Cardiac septum (tissue), 1 donor: ENCODE data around the gene TMEM258. TPM values are rescaled to one million over a fixed set of nuclear protein-coding genes. Genes with fewer than 3 reads are reported as not detected.

Experiments
- DNase-seq: peaks from one replicate; pipeline ENCODE4 v3.0.0-alpha.2; 2020; ENCODE audit warnings: low spot score
- intact Hi-C: fragments of 100-400 bp; cut with DNase I; formaldehyde crosslinking; loops from one replicate; pipeline ENCODE4 v1.14.0; 2022
- long read RNA-seq: library from polyadenylated mRNA; unstranded; transcript quantifications from one replicate; pipeline ENCODE4 v2.0.0, GENCODE V29; 2021
- total RNA-seq: library from RNA; stranded (reverse); fragmentation: NEBNext Ultra II Directional; extraction: Animal tissue kit (Norgen Biotek cat#: 25700); gene quantifications from one replicate; pipeline ENCODE4 v1.2.1, GENCODE V29; 2021
- donor health status: DM: no; HTN: no; CAD: no.

TMEM258 gene
- 97.1 TPM for total RNA-seq
- long read RNA-seq, transcript TMEM258-204 (4 exons, 575 nt), result major isoform, 99 of 109 reads
- long read RNA-seq, partial matches to known transcripts, result 3 of 109 reads
- long read RNA-seq, other reads (novel, unspliced or antisense), result 2 of 109 reads

DNA sequence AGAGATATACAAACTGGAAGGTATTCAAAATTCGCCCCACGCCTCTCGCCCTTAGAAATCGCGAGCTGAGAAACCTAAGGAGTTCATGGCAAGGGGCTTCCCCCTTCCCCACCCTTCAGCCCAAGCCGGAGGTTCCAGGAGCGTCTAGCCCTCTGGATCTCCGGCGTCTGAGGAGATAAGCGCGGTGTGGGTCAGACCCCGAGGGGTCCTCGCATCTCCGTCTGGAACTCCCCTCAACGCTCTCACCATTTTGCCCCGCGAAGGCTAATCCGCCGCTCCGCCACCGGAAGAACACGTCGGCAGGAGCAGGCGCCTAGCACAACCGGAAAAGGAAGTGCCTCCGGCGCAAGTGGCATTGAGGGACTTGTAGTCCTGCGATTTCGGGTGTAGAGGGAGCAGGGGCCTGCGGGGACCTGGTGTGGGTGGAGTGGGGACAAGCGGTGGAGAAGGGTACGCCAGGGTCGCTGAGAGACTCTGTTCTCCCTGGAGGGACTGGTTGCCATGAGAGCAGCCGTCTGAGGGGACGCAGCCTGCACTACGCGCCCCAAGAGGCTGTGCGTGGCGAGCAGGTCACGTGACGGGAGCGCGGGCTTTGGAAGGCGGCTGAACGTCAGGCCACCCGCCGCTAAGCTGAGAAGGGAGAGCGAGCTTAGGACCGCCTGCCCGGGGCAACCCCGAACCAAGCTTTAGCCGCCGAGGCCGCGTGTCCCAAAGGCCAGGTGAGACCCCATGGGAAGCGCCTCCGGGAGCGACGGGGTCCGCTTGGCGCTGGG is at the start of gene TMEM258, which contains the start of gene FEN1:
TSS of gene TMEM258 (minus strand) at position 290 of the 773 bp plus-strand sequence. CDS start at position 249, 41 bp downstream.
TSS of gene FEN1 (plus strand) at position 602 of the 773 bp plus-strand sequence. CDS start 2,451 bp downstream, outside the sequence.
- DNase-seq, result peak; percentile 96
- intact Hi-C loops, result no loop called here

DNA sequence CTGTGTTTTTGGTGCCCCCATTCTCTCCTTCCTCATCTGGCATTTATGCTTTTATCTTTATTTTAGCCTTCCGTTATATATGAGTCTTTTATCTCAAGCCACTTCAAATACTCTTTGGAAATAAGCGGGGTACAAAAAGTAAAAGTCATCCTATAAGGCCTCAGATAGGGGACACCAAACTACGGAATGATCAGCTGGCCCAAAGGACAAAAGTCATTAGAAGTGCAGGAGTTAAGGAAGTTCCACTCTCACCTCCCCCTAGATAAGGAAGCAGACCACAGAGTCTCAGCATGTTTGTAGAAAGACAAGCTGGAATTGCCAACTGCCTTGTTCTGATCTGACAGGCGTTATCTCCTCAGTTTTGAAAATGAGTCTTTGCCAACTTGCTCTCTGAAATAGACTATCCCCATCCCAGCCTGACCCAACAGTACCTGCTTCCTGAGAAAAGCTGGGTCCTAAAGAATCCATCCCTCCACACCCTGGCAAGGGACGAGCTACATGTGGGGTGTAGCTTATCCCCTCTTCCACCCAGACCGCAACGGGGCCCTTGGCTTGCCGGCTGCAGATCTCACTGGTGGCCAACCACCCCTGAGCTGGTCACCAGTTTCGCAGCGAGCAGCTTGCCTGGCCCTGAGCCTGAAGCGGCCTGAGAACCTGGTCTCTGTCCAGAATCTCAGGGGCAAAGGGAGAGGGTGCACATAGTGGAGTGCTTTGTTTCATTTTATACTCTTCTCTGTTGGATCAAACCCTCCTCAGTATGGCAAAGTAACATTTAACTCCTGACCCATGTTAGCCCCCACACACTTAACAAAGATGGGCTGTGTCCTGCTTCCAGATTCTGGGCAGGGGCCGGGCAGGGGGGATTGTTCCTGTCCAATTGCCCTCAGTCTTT is 49.5 kb upstream of the TMEM258 start:
- intact Hi-C loops, result no loop called here
- DNase-seq, result no peak

DNA sequence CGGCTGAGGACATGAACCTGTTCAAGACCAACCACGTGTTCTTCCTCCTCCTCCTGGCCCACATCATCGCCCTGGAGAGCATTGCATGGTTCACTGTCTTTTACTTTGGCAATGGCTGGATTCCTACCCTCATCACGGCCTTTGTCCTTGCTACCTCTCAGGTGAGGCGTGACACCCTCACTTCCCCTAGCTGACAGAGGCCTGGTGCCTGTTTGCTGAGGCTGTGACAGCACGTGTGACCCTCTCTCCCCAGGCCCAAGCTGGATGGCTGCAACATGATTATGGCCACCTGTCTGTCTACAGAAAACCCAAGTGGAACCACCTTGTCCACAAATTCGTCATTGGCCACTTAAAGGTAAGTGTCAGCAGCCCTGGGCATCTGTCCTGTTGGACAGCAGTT is 48.0 kb upstream of the TMEM258 start:
- no peak for DNase-seq

DNA sequence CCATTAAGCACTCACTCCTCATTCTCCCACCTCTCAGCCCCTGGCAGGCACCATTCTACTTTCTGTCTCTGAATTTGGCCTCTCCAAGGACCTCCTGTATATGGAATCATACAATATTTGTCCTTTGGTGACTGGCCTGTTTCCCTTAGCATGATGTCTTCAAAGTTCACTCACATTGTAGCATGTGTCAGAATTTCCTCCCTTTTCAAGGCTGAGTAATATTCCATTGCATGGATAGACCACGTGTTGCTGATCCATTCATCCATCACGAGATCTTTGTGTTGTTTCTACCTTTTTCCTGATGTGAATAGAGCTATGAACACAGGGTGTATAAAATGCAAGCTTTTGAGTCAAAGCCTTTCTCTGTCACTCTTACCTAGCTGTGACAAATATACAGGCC is 47.3 kb upstream of the TMEM258 start:
- no peak for DNase-seq
- intact Hi-C loops, result no loop called here

More for the DNA sequence above, 48.0 kb upstream of the TMEM258 start:
- intact Hi-C loops, result no loop called here

DNA sequence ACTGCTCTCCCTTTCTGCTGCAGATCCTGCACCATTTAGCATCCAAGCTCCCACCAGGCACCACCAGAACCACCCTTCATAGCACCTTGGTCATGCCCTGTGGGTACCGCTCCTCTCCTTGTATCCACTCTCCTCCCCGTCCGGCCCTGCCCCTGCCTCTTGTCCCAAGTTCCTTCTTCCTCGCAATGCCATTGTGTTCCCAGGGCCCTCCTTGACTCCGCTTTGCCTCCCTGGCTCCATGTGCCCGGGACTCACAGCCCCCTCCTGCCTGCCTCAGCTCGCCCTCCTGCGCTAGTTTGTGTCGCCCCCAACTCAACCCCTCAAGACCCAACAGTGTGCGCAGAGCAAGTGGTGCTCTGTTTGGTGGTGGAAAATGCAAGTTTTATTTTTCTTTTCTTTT is 46.5 kb upstream of the TMEM258 start:
- intact Hi-C loops, result no loop called here
- DNase-seq, result no peak

DNA sequence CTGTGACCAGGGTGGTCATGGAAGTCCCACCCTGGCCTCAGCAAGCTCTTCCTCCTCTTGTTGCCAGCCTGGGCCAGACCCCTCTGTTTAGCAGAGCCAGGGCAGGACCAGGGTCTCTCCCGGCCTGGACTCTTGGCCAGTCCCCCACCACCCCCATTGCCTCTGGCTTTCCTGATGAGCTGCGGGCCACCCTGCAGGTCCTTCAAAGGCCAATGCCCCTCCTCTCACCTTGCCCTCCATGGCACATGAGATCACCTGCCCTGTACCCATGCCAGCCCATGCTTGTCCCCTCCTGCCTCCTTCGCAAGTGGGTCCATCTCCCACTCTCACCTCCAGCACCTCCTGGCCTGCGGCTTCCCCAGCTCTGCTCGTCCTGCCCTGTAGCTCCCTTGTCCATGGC is 46.1 kb upstream of the TMEM258 start:
- intact Hi-C loops, result no loop called here
- DNase-seq, result no peak

DNA sequence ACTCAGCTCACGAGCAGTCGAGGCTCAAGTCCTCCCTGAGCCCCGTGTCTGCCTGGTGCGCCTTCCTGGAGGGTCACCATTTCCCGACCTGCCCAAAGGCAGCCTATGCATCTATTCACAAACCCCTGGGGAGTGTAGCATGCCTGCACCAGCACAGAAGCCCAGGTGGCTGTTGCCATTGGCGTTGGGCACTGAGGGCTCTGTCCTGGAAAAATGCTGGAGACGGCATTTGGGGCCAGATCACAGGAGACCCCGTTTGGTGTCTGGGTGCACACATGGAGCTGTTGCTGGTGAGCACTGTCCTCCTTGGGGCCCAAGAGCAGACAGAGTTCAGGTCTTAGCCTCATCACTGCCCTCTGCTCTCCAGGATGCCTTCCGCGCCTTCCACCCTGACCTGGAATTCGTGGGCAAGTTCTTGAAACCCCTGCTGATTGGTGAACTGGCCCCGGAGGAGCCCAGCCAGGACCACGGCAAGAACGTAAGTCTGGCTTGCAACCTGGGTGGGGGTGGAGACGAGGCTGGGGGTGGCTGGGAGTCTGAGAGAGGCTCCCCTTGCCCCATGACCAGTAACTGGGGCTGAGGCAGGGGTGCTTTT is 45.1 kb upstream of the TMEM258 start:
- intact Hi-C loops, result no loop called here
- no peak for DNase-seq

DNA sequence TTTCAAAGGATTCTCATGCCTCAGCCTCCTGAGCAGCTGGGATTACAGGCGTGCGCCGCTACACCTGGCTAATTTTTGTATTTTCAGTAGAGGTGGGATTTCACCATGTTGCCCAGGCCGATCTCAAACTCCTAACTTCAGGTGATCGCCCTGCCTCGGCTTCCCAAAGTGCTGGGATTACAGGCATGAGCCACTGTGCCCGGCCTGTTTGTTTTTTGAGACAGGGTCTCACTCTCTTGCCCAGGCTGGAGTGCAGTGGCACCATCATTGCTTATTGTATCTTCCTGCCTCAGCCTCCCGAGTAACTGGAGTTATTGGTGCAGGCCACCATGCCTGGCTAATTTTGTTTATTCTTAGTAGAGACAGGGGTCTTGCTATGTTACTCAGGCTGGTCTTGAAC is 43.8 kb upstream of the TMEM258 start:
- no peak for DNase-seq
- intact Hi-C loops, result no loop called here

DNA sequence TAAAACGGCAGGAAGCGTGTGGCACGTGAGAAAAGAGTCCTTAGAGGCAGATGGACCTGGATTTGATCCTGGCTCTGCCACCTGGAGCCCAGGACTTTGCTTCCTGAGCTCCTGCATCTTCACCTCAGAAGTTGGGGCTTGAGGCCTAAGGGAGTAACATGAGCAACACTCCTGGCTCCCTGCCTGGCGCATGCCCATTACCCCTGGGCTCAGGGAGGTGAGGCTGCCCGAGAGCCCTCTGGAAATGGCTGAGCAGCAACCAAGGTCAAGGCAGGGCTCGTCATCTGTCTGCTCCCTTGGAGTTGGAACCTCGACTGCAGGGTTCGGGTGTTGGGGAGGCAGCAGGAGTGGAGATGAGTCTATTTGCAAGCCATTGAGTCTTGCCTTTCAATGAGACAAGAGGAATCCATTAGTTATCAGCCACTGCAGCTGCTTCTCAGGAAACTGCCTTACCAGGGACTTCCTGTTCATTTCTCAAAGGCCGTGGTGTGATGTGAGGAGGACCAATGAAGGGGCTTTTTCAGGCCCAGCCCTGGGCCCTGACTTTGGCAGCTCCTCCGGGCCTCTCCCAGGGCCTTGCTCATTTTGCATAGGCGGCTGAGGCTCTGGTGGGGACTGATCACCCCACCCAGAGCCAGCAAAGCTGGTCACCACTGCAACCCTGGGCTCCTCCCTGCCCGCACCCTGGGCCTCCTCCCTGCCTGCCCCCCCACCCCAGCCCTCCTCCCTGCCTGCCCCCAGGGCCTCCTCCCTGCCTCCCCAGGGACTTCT is 42.1 kb upstream of the TMEM258 start:
- no peak for DNase-seq
- intact Hi-C loops, result no loop called here

DNA sequence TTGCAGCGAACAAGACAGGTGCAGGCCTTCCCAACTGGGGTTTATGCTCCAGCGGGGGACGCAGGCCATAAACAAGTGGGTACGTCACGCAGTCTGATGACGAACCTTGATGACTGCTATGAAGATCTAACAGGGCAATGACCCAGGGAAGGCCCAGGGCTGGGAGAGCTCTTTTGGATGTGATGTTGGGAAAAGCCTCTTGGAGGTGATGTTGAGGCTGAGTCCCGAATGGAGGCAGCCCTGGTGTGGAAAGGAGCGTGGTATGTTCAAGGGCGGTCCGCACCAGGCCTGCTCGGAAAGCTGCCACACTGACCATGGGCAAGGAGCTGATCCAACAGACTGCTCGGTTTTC is 41.5 kb upstream of the TMEM258 start:
- intact Hi-C loops, result no loop called here
- no peak for DNase-seq

DNA sequence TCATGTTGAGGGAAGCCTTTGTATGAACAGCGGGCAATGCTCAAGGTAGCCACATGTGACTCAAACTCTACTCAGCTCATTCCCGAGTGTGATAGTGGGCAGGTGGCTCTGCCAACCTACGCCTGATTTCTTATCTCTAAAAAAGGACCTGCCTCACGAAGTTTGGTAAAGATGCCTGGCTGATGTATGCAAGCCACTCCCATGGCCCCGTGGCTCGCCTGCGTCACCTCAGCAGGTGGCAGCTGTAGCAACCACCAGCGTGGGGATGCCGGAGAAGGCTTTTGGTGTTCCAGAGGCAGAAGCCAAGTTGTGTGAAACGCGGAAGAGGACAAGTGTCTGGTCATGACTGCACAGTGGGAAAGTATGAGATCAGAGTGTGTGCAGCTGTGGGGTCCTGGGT is 41.1 kb upstream of the TMEM258 start:
- intact Hi-C loops, result no loop called here
- no peak for DNase-seq

DNA sequence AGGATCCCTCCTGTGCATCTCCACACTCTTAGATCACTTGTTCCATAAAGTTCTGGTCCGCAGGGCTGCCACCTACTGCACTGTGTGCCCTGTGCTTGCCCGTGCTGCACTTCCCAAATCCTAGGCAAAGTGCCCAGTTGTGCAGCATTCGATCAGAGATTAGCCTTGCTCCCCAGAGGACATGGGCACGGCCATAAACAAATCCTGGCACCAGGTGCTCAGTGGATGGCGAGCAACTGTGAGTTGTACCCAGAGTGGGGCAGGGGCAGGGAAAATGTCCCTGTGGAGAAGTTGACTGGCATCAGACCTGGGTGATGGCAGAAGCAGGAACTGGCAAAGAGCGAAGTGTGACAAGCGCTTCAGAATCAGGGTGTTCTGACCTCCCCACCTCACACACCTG is 40.4 kb upstream of the TMEM258 start:
- intact Hi-C loops, result no loop called here
- no peak for DNase-seq

DNA sequence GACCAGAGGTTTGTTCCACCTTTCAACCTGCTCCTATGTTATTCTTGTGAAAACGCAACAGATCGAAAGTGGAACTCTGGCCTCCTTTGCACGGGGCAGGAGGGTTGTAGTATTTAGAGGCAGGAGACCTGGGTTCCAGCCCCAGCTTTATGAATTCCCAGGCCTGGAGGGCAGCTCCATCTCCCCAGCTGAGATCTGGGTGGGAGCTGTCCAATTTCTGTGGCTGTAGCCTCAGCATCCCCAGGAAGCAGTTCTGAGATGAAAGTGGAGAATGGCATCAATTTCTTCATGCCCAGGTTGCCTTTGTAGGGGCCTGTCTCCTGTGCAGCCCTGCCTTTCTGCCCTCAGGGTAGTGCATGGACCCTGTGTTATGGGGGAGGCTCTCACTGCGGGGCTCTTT is 39.8 kb upstream of the TMEM258 start:
- no peak for DNase-seq
- intact Hi-C loops, result no loop called here

DNA sequence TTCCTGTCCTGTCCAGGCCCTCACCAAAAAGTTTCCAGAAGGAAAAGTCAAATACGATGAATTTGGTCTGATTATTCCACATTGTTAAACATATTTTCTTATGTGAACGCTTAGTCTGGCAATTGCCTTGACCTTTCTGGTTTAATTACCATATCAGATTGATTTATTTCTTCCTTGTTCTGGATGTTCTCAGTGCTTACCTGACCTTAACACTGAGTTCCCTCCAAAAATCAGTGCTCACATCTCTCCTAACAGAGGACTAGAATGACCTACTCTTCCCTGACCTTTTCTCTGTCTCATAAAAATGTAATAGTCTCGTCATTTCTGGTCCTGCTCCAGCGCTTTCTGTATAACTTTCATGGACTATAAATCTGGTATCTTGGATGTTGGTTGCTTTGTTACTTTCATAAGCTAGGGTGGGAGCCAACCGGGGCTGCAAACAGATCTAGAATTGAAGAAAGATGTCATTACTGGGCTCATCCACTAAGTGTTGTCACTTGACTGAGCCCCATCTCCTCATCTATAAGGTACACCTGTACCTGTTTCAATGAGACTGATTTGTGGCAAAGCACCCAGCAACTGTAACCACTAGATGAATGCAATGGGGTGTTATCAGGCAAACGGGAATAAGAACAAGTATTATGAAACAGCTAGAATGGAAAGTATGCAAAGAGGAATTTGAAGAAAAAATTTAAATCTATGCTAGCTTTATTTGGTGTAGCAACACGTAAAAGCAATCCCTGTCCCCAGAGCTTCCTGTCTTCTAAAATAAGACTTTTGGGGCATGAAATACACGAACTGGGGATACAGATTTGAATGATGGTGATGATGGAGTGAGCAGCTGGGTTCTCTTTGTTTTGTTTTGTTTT is 38.1 kb upstream of the TMEM258 start:
- intact Hi-C loops, result no loop called here
- DNase-seq, result no peak

DNA sequence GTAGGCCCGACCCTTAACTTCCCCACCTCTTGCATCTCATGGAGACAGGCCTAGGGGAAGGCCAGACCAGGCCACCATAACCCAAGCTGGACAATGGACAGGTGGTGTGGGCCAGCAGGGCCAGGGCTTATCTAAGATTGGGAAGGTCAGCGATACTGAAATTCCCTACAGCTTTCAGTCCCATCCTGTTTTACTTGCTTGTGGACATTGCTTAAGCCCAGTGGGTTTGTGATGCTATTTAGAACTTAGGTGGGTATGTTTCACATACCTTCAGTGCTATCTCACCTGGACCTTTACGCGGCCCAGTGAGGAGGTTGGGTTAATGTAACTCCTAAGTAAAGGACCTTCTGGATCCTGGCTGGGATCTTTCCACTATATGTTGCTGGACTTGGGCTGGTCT is 37.4 kb upstream of the TMEM258 start:
- intact Hi-C loops, result no loop called here
- no peak for DNase-seq

DNA sequence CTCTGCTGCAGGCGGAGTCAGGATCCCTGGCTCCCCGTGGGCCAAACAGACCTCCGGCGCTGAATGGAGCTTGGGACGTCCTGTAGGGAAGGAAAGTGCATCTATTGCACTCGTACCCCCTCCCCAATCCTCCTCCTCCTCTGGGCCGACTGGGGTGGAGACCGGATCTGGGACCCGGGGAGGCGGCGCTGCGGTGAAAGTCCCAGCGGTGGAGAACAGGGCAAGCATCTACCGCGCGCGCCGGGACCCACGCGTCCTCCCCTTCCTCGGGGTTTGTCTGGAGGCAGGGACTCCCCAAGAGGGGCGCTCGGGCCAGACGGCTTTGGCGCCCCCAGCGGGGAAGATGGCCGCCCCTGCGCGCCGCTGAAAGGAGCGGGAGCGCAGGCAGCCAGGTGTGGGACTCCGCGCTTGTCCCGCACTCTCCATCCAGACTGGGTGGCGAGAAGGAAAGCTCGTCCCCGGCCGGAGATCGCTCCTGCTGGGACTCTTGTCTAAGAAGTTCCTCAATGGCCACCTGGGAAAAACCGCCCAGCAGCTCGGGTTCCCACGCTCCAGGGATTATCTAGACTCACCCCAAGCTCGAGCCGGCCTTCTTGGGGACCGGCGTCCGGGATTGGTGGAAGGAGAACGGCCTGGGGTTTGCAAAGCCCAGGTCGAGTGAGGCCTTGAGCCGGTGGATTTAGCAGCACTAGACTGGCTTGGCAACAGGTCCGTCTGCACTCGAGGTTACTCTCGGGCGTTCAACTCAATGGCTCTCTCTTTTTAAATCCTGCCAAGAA is 36.4 kb upstream of the TMEM258 start:
- intact Hi-C loops, result no loop called here
- DNase-seq, result no peak

DNA sequence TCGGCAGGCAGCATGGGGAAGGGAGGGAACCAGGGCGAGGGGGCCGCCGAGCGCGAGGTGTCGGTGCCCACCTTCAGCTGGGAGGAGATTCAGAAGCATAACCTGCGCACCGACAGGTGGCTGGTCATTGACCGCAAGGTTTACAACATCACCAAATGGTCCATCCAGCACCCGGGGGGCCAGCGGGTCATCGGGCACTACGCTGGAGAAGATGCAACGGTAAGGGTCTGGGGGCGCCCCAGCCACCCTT is 35.9 kb upstream of the TMEM258 start:
- no peak for DNase-seq
- intact Hi-C loops, result no loop called here
